A673 (cell line): Measurements from ENCODE around the gene SLC2A13.

ENCODE experiments used
- CTCF ChIP-seq: fragments of 300-800, 200-600 bp; sonication (generic); conservative IDR thresholded peaks from 2 replicates; pipeline ENCODE4 v1.5.1; 2017; ENCODE audit warnings: low read depth, mild to moderate bottlenecking, antibody characterized with exemption, low read length, moderate library complexity, mixed read lengths
- EZH2 ChIP-seq: fragments of 200-600 bp; sonication (generic); IDR thresholded peaks from 2 replicates; pipeline ENCODE4 v1.6.1; 2017; ENCODE audit warnings: borderline replicate concordance, low read depth, mild to moderate bottlenecking, mixed read lengths, antibody characterized with exemption, low read length; ENCODE audit not compliant: poor library complexity, severe bottlenecking

- TF ChIP-seq CTCF (no peak), EZH2 (no peak)
These were observed 306.9 kb downstream of the SLC2A13 start for GRCh38 chr12:39798977-39799376.
